Suppressor macrophage treated with lipopolysaccharide for 4 hours (primary cell): Measurements from ENCODE around the gene SMAD7.

Experiments
- DNase-seq: peaks from one replicate; pipeline ENCODE4 v3.0.0-alpha.2; 2020

SMAD7 gene

GRCh38 chr18:48929212-48929612, 21.6 kb downstream of the SMAD7 start:
- DNase-seq = no peak

GRCh38 chr18:48928787-48929186, 22.0 kb downstream of the SMAD7 start:
- DNase-seq = peak; percentile 59

- DNase-seq = no peak
Measured at GRCh38 chr18:48927286-48928080, 23.3 kb downstream of the SMAD7 start.

GRCh38 chr18:48926420-48926857, 24.3 kb downstream of the SMAD7 start:
- DNase-seq = no peak

- DNase-seq = no peak
Measured at GRCh38 chr18:48925491-48925780, 25.3 kb downstream of the SMAD7 start.

GRCh38 chr18:48924630-48925490, 25.9 kb downstream of the SMAD7 start:
- DNase-seq = peak; percentile 64

GRCh38 chr18:48923746-48924629, 26.8 kb downstream of the SMAD7 start:
- DNase-seq = no peak

GRCh38 chr18:48922801-48923730, 27.7 kb downstream of the SMAD7 start:
- peak; percentile 61 for DNase-seq

GRCh38 chr18:48922226-48922800, 28.5 kb downstream of the SMAD7 start:
- no peak for DNase-seq

GRCh38 chr18:48921305-48922225, 29.2 kb downstream of the SMAD7 start:
- no peak for DNase-seq

- no peak for DNase-seq
Measured at GRCh38 chr18:48920408-48921038, 30.2 kb downstream of the SMAD7 start.

GRCh38 chr18:48919547-48919946, 31.2 kb downstream of the SMAD7 start:
- DNase-seq = no peak

GRCh38 chr18:48918660-48919456, 31.9 kb downstream of the SMAD7 start:
- no peak for DNase-seq

- DNase-seq = no peak
Measured at GRCh38 chr18:48917579-48918517, 32.9 kb downstream of the SMAD7 start.

GRCh38 chr18:48915626-48916425, 34.9 kb downstream of the SMAD7 start:
- DNase-seq = no peak

GRCh38 chr18:48914581-48915251, 36.0 kb downstream of the SMAD7 start:
- no peak for DNase-seq
